Middle frontal gyrus (tissue), 1 donor: ENCODE results near the gene HBG1.
"Not testable (repeated sequence)": the region's sequence is repeated elsewhere in the genome, so short reads cannot be mapped to it uniquely, and the experiment has no call there.

Source experiments
- DNase-seq: peaks from one replicate; pipeline ENCODE4 v3.0.0-alpha.2; 2015; ENCODE audit warnings: low spot score; ENCODE audit errors: extremely low spot score

HBG1 gene

GRCh38 chr11:5277807-5278382, 28.2 kb upstream of the HBG1 start:
- no peak for DNase-seq

- no peak for DNase-seq
Measured at GRCh38 chr11:5276697-5277096, 27.0 kb upstream of the HBG1 start.

GRCh38 chr11:5275369-5276110, 25.9 kb upstream of the HBG1 start:
- DNase-seq = no peak

- no peak for DNase-seq
Measured at GRCh38 chr11:5274395-5274794, 24.7 kb upstream of the HBG1 start.

GRCh38 chr11:5272395-5273017, 22.8 kb upstream of the HBG1 start:
- DNase-seq = no peak

- no peak for DNase-seq
Measured at GRCh38 chr11:5269715-5270147, 20.1 kb upstream of the HBG1 start, which contains the start of gene HBE1. Gene HBE1, minus strand, starts transcription at chr11:5269945. Its CDS starts 55 bp downstream, at chr11:5269890.

- DNase-seq = no peak
Measured at GRCh38 chr11:5267033-5267563, 17.4 kb upstream of the HBG1 start.

- DNase-seq = no peak
Measured at GRCh38 chr11:5266609-5267008, 17.0 kb upstream of the HBG1 start.

- DNase-seq = no peak
Measured at GRCh38 chr11:5265832-5266231, 16.2 kb upstream of the HBG1 start.

- no peak for DNase-seq
Measured at GRCh38 chr11:5258543-5259262, 9.0 kb upstream of the HBG1 start.

- DNase-seq = no peak
Measured at GRCh38 chr11:5257296-5257695, 7.6 kb upstream of the HBG1 start.

GRCh38 chr11:5254646-5255413, 5.2 kb upstream of the HBG1 start, which contains the start of gene HBG2:
Gene HBG2, minus strand, starts transcription at chr11:5254781. Its CDS starts 53 bp downstream, at chr11:5254728.
- DNase-seq = not testable (repeated sequence)

GRCh38 chr11:5254023-5254422, 4.4 kb upstream of the HBG1 start:
- DNase-seq = not testable (repeated sequence)

GRCh38 chr11:5253440-5253839, 3.8 kb upstream of the HBG1 start:
- not testable (repeated sequence) for DNase-seq

GRCh38 chr11:5252919-5253265, 3.2 kb upstream of the HBG1 start:
- no peak for DNase-seq

- no peak for DNase-seq
Measured at GRCh38 chr11:5252192-5252918, 2.7 kb upstream of the HBG1 start.

GRCh38 chr11:5251746-5252145, 2.1 kb upstream of the HBG1 start:
- DNase-seq = no peak

GRCh38 chr11:5250543-5251204, 1.0 kb upstream of the HBG1 start:
- no peak for DNase-seq

- not testable (repeated sequence) for DNase-seq
Measured at GRCh38 chr11:5248498-5248897, 1.2 kb downstream of the HBG1 start.
